Heart left ventricle (tissue), 16 donors: ENCODE measurements around the gene PPP1R26. TPM values are rescaled to one million over a fixed set of nuclear protein-coding genes. Genes with fewer than 3 reads are reported as not detected.

ENCODE experiments used
- ATAC-seq, 4 donors: fragments of 200-7000 bp; cut with Tn5 transposase; one replicate each; pipeline ENCODE4 v1.9.1; 2020 to 2022; ENCODE audit warnings: moderate library complexity in 4 of 4, mild to moderate bottlenecking in 3 of 4, moderate number of reproducible peaks in 1 of 4
- DNase-seq, 5 donors: peaks; one replicate each; pipeline ENCODE4 v3.0.0-alpha.2; 2020
- H3K27ac ChIP-seq, 12 donors: fragments of 200-600 bp; sonication (generic) in 4 of 12; one replicate each; pipeline versions ENCODE4 v1.5.0 to v1.8.0; 2016 to 2022; ENCODE audit warnings: mild to moderate bottlenecking in 2 of 12
- H3K27me3 ChIP-seq, 9 donors: fragments of 200-600 bp; sonication (generic) in 2 of 9; one replicate each; pipeline versions ENCODE4 v1.5.1 to v1.8.0; 2016 to 2022; ENCODE audit warnings: mild to moderate bottlenecking in 3 of 9
- H3K36me3 ChIP-seq, 9 donors: fragments of 200-600 bp; sonication (generic) in 2 of 9; one replicate each; pipeline versions ENCODE4 v1.5.0 to v1.8.0; 2018 to 2022; ENCODE audit warnings: mild to moderate bottlenecking in 2 of 9
- H3K4me1 ChIP-seq, 12 donors: fragments of 200-600 bp; sonication (generic) in 4 of 12; one replicate each; pipeline versions ENCODE4 v1.5.0 to v1.8.0; 2016 to 2022; ENCODE audit warnings: mild to moderate bottlenecking in 3 of 12
- H3K4me3 ChIP-seq, 12 donors: fragments of 200-600 bp; sonication (generic) in 4 of 12; one replicate each; pipeline versions ENCODE4 v1.5.0 to v1.8.0; 2017 to 2022; ENCODE audit warnings: mild to moderate bottlenecking in 9 of 12, moderate library complexity in 4 of 12
- H3K9me3 ChIP-seq, 12 donors: fragments of 200-600 bp; sonication (generic) in 4 of 12; one replicate each; pipeline versions ENCODE4 v1.5.0 to v1.8.0; 2016 to 2022; ENCODE audit warnings: mild to moderate bottlenecking in 1 of 12
- POLR2A ChIP-seq, 2 donors: fragments of 450-650 bp; IDR thresholded peaks; one replicate each; pipeline ENCODE4 v1.6.1; 2017; ENCODE audit warnings: antibody characterized with exemption in 2 of 2, mild to moderate bottlenecking in 2 of 2, moderate library complexity in 2 of 2
- WGBS, 4 donors: extraction: QIAGEN DNeasy Blood & Tissue Kit in 2 of 4; methylation state at CpG; one replicate each; pipeline versions ENCODE4 v1.1.5 to v1.1.7; 2013 to 2018; 5-methylcytosine and 5-hydroxymethylcytosine counted together
- intact Hi-C, 10 donors: fragments of 100-400 bp; cut with DNase I; formaldehyde crosslinking; loops; one replicate each; pipeline versions ENCODE4 v1.11.1 to v1.14.2; 2022
- polyA plus RNA-seq, 2 donors: library from polyadenylated mRNA; stranded (reverse); fragments of 200-250 nt; gene quantifications; one replicate each; pipeline ENCODE4 v1.2.3, GENCODE V29; 2013
- total RNA-seq, 9 donors: library from RNA; depleted of rRNA in 2 of 9; stranded (reverse); fragments of >200 nt in 2 of 9; fragmentation: NEBNext Ultra II Directional in 3 of 9; extraction: Animal tissue kit (Norgen Biotek cat#: 25700) in 3 of 9; gene quantifications; one replicate each; pipeline versions ENCODE4 v1.1.0 to v1.2.4, GENCODE V29; 2016 to 2023
- TF ChIP-seq, protein P1 (sequence below), 12 donors: fragments of 200-600 bp; sonication (generic) in 4 of 12; IDR thresholded peaks; one replicate each; pipeline versions ENCODE4 v1.5.0 to v1.8.0; 2018 to 2022; ENCODE audit warnings: antibody characterized with exemption in 12 of 12, mild to moderate bottlenecking in 5 of 12
- donor health status: ischemic (EF 13 %, LVEDD 7.1; RV severe dilation, severe dysfunction).
- donor health status: healthy with polysubstance abuse.
- donor health status: DM: no; HTN: yes; CAD: no.
- donor health status: DM: no; HTN: no; CAD: no.
- donor health status: ischemic (EF 25% LVEDD 6.9; RV normal size, moderate dysfunction).
- donor health status: ischemic (EF 25% LVEDD 5.7; RV mildly dilated, moderate dysfunction).
- donor health status: healthy.
- donor health status: DM: yes; HTN: yes; CAD: no.
- donor health status: ischemic (EF 35%, LVEDD 5.7; RV mildly dilated, moderate dysfunction).
- donor health status: nonischemic (EF 11% LVEDD 7.7; RV severe dilation, severe dysfunction).
- donor health status: DM: yes; HTN: yes; CAD: no.
- donor health status: PGD.
- donor health status: ischemic (EF 29% LVEDD 5.4; RV normal size, mild dysfunction).
- donor health status: nonischemic (EF 23%, LVEDD 6.1; RV moderate dilation, normal function).

Gene PPP1R26
- total and polyA plus RNA-seq, 11 donors = 13.2 to 30.1 (median 19.3) TPM

DNA sequence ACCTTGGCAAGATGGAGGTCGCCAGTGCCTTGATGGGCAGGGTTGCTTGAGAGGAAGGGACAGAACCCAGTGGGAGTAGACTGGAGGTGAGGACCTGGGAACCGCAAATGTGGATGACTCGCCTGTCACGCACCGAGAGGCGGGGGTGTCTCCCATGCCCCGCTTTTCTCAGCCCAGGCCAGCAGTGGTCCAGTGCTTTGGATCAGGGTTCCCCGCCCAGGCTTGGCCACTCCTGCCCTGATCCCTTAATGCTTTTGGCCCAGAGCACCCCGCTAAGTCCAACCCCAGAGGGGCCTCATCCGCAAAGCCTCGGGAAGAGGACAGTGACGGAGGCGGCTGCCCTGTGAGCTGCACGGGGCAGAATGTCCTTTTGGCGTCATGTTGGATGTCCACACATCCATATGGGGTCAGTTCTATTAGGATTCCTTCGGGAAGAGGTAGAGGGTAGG lies 23.3 kb downstream of the PPP1R26 start:
- H3K4me3 ChIP-seq = no peak overlapping the region
- no peak overlapping the region for H3K27ac ChIP-seq
- H3K36me3 ChIP-seq = peaks cover 0 to 32% (median 27%) of the 10 kb centered on the region in 9 donors
- 84 to 94% (median 90%) methylated on average over 14 to 16 of the region's 16 CpGs for WGBS, 4 donors
- no peak for ATAC-seq
- H3K4me1 ChIP-seq = peaks cover 6 to 33% (median 20%) of the 10 kb centered on the region in 12 donors
- peak in 1 of 5 donors; percentile 29 for DNase-seq
- H3K9me3 ChIP-seq = no peaks in the 10 kb centered on the region
- no peaks in the 10 kb centered on the region for H3K27me3 ChIP-seq
- intact Hi-C loops = no loop called here
- TF ChIP-seq POLR2A (IDR thresholded peaks at IDR 0.05) = no peak
- TF ChIP-seq, protein P1, sequence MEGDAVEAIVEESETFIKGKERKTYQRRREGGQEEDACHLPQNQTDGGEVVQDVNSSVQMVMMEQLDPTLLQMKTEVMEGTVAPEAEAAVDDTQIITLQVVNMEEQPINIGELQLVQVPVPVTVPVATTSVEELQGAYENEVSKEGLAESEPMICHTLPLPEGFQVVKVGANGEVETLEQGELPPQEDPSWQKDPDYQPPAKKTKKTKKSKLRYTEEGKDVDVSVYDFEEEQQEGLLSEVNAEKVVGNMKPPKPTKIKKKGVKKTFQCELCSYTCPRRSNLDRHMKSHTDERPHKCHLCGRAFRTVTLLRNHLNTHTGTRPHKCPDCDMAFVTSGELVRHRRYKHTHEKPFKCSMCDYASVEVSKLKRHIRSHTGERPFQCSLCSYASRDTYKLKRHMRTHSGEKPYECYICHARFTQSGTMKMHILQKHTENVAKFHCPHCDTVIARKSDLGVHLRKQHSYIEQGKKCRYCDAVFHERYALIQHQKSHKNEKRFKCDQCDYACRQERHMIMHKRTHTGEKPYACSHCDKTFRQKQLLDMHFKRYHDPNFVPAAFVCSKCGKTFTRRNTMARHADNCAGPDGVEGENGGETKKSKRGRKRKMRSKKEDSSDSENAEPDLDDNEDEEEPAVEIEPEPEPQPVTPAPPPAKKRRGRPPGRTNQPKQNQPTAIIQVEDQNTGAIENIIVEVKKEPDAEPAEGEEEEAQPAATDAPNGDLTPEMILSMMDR (IDR thresholded peaks at IDR 0.05) = no peak

DNA sequence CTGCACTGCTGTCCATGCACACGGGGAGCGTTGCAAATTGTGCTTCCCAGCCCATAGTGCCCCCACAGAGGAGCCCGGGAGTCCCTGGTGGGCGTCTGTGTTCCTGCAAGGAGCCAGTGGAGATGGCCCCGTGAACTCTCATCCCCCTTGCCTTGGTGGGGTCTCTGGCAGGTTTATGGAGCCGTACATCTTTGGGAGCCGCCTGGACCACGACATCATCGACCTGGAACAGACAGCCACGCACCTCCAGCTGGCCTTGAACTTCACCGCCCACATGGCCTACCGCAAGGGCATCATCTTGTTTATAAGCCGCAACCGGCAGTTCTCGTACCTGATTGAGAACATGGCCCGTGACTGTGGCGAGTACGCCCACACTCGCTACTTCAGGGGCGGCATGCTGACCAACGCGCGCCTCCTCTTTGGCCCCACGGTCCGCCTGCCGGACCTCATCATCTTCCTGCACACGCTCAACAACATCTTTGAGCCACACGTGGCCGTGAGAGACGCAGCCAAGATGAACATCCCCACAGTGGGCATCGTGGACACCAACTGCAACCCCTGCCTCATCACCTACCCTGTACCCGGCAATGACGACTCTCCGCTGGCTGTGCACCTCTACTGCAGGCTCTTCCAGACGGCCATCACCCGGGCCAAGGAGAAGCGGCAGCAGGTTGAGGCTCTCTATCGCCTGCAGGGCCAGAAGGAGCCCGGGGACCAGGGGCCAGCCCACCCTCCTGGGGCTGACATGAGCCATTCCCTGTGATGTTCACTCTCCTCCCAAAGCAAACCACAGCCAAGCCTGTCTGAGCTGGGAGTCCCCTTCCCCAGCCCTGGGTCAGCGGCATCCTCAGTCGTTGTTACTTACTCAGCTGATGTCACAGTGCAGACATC lies 24.0 kb downstream of the PPP1R26 start:
- H3K27me3 ChIP-seq = no peaks in the 10 kb centered on the region
- no peak overlapping the region for H3K4me3 ChIP-seq
- no peak overlapping the region for H3K27ac ChIP-seq
- peaks cover 6 to 33% (median 20%) of the 10 kb centered on the region in 12 donors for H3K4me1 ChIP-seq
- peak in 1 of 5 donors; percentile 48 for DNase-seq
- TF ChIP-seq POLR2A (IDR thresholded peaks at IDR 0.05) = no peak
- TF ChIP-seq, protein P1 (IDR thresholded peaks at IDR 0.05) = no peak
- peaks cover 0 to 32% (median 27%) of the 10 kb centered on the region in 9 donors for H3K36me3 ChIP-seq
- whole genome bisulfite sequencing, 4 donors = 88 to 91% (median 91%) methylated on average over 35 to 41 of the region's 41 CpGs
- no peak for ATAC-seq
- intact Hi-C loops = no loop called here
- peaks cover 0 to 4% (median 0%) of the 10 kb centered on the region in 12 donors for H3K9me3 ChIP-seq

DNA sequence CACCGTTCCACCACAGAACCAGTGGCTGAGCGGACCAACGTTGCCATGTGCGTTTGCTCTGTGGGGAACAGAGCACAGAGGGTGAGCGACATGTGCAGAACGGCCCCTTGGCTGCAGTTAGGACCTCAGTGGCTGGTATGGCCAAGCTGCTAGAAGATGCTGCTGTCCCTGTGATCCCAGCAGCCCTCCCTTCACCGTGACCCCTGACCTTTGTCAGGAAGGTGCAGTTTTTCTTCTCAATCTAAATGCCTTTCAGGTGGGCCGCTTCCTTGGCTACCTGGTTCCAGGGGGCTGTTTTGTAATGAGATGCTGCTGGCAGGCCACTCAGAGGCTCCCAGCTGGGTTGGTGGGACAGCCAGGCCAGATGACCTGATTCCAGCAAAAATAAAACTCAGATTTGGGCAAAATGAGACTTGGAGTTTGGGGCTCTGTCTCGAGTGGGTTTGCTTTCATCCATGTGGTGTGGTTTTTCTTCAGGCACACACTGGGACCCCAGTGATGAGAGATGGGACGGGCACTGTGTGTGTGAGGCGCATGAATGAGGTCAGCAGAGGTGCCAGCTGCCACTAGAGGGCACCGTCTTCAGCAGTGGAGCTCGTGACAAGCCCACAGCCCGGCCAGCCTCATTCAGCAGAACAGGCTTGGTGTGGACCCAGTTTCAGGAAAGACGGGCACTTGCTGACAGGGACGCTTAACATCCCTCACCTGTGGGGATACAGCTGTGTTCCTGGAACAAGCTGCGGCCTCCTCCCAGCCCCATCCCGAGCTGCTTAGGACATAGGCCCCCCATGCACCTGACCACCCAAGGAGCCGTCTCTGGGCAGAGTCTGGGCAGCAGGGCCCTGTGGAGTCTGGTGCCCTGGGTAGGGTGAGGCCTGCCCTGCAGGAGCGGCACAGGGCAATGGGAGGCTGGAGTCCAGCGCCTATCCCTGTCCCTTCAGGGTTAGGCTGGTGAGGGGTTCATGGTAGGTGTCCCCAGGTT lies 25.0 kb downstream of the PPP1R26 start:
- DNase-seq (peak; percentile 51 to 71 (median 61)), ATAC-seq (peak in 1 of 4 donors; percentile 25)
- no peak for TF ChIP-seq POLR2A (IDR thresholded peaks at IDR 0.05)
- TF ChIP-seq, protein P1 (IDR thresholded peaks at IDR 0.05) = peak; percentile 56 to 79 (median 67)
- Histone ChIP-seq H3K4me1 (peaks cover 6 to 29% (median 16%) of the 10 kb centered on the region in 12 donors), H3K27me3 (no peaks in the 10 kb centered on the region), H3K4me3 (no peak overlapping the region), H3K9me3 (peaks cover 0 to 13% (median 8%) of the 10 kb centered on the region in 12 donors), H3K36me3 (peaks cover 0 to 32% (median 27%) of the 10 kb centered on the region in 9 donors), H3K27ac (no peak overlapping the region)
- WGBS, 4 donors = 69 to 76% (median 70%) methylated on average over 16 to 21 of the region's 21 CpGs
- intact Hi-C loops = no loop called here
